ENCODE results near the gene GPX4.

GPX4 gene

GRCh38 chr19:1122021-1122971, 18.5 kb downstream of the GPX4 start:
- Histone ChIP-seq H3K4me3 (ENCODE audit: low read depth in 1 of 2, low read length in 1 of 2) (no peak overlapping the region), H3K27me3 (no peaks in the 10 kb centered on the region), H3K27ac (no peak overlapping the region), H3K36me3 (peaks cover 100% of the 10 kb centered on the region), H3K4me1 (ENCODE audit: control insufficient read depth in 1 of 2, insufficient read depth in 1 of 2, low read depth in 1 of 2, low read length in 1 of 2) (peaks cover 0 to 3% of the 10 kb centered on the region in 2 experiments), H3K9me3 (no peaks in the 10 kb centered on the region)
- TF ChIP-seq, protein P1, sequence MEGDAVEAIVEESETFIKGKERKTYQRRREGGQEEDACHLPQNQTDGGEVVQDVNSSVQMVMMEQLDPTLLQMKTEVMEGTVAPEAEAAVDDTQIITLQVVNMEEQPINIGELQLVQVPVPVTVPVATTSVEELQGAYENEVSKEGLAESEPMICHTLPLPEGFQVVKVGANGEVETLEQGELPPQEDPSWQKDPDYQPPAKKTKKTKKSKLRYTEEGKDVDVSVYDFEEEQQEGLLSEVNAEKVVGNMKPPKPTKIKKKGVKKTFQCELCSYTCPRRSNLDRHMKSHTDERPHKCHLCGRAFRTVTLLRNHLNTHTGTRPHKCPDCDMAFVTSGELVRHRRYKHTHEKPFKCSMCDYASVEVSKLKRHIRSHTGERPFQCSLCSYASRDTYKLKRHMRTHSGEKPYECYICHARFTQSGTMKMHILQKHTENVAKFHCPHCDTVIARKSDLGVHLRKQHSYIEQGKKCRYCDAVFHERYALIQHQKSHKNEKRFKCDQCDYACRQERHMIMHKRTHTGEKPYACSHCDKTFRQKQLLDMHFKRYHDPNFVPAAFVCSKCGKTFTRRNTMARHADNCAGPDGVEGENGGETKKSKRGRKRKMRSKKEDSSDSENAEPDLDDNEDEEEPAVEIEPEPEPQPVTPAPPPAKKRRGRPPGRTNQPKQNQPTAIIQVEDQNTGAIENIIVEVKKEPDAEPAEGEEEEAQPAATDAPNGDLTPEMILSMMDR (IDR thresholded peaks at IDR 0.05): no peak

DNA sequence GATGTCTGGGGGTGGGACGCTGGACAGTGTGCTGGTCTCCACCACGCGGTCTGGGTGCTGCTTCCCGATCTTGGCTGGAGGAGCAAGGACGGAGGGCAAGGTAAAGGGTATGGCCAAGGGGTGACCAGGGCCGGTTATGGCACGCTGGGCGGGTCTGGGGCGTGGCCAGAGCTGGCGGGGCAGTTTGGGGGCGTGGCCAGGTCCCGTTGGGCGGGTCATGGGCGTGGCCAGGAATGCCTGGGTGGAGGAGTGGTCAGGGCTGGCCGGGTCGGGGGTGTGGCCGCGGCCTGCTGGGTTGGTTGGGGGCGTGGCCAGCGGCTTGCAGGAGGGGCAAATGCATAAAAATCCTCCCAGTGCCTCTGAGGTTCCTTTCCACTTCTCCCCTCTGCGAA, 19.2 kb downstream of the GPX4 start:
- TF ChIP-seq, protein P1 (IDR thresholded peaks at IDR 0.05): no peak
- peaks cover 0 to 3% of the 10 kb centered on the region in 2 experiments for H3K4me1 ChIP-seq (ENCODE audit: control insufficient read depth in 1 of 2, insufficient read depth in 1 of 2, low read depth in 1 of 2, low read length in 1 of 2)
- H3K9me3 ChIP-seq: no peaks in the 10 kb centered on the region
- peaks cover 100% of the 10 kb centered on the region for H3K36me3 ChIP-seq
- H3K4me3 ChIP-seq (ENCODE audit: low read depth in 1 of 2, low read length in 1 of 2): no peak overlapping the region
- no peak overlapping the region for H3K27ac ChIP-seq
- no peaks in the 10 kb centered on the region for H3K27me3 ChIP-seq

GRCh38 chr19:1123381-1123780, 19.6 kb downstream of the GPX4 start:
- peak overlapping the region; percentile 13 for H3K27ac ChIP-seq

GRCh38 chr19:1123885-1124677, 20.3 kb downstream of the GPX4 start:
- peaks cover 98% of the 10 kb centered on the region for H3K36me3 ChIP-seq
- no peaks in the 10 kb centered on the region for H3K27me3 ChIP-seq
- no peak overlapping the region for H3K4me3 ChIP-seq (ENCODE audit: low read depth in 1 of 2, low read length in 1 of 2)
- peak overlapping the region; percentile 13 for H3K27ac ChIP-seq
- TF ChIP-seq, protein P1 (IDR thresholded peaks at IDR 0.05): no peak
- peaks cover 0 to 10% of the 10 kb centered on the region in 2 experiments for H3K4me1 ChIP-seq (ENCODE audit: control insufficient read depth in 1 of 2, insufficient read depth in 1 of 2, low read depth in 1 of 2, low read length in 1 of 2)
- no peaks in the 10 kb centered on the region for H3K9me3 ChIP-seq

More at GRCh38 chr19:1123381-1123780, 19.6 kb downstream of the GPX4 start:
- TF ChIP-seq, protein P1 (IDR thresholded peaks at IDR 0.05): no peak
- Histone ChIP-seq H3K27me3 (no peaks in the 10 kb centered on the region), H3K9me3 (no peaks in the 10 kb centered on the region), H3K4me3 (ENCODE audit: low read depth in 1 of 2, low read length in 1 of 2) (no peak overlapping the region), H3K36me3 (peaks cover 100% of the 10 kb centered on the region), H3K4me1 (ENCODE audit: control insufficient read depth in 1 of 2, insufficient read depth in 1 of 2, low read depth in 1 of 2, low read length in 1 of 2) (peaks cover 0 to 5% of the 10 kb centered on the region in 2 experiments)

DNA sequence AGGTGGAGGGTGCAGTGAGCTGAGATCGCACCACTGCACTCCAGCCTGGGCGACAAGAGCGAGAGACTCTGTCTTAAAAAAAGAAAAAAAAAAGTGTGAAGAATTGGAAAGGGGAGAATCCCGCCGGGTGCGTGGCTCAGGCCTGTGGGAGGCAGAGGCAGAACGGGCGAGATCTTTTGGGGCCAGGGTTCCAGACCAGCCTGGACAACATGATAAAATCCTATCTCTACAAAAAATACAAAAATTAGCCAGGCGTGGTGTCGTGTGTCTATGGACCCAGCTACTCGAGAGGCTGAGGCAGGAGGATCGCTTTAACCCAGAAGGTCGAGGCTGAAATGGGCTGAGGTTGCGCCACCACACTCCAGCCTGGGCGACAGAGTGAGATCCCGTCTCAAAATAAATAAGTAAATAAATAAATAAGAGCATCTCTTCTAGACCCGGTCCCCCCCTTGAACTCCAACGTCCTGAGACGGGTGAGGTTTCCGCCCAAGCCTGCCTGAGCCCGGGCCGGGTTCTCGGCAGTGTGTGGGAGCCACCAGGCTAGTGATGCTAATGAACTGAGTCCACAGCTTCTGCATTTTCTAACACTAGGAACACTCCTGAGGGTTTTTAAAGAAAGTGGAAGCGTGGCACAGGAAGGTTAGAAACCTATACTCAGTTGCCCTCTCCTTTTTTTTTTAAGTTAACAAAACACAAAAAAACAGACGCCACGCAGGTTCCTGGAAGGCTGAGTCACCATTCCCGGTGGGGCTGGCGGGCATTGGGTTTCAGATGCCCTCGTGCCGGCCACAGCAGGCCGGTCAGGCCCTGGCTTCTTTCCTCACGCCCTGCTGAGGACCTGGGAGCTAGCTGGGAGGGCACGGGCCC, 22.0 kb downstream of the GPX4 start:
- no peaks in the 10 kb centered on the region for H3K27me3 ChIP-seq
- H3K27ac ChIP-seq: peak overlapping the region; percentile 49
- no peak overlapping the region for H3K4me3 ChIP-seq (ENCODE audit: low read depth in 1 of 2, low read length in 1 of 2)
- TF ChIP-seq, protein P1 (IDR thresholded peaks at IDR 0.05): no peak
- H3K4me1 ChIP-seq (ENCODE audit: control insufficient read depth in 1 of 2, insufficient read depth in 1 of 2, low read depth in 1 of 2, low read length in 1 of 2): peaks cover 14 to 27% of the 10 kb centered on the region in 2 experiments
- no peaks in the 10 kb centered on the region for H3K9me3 ChIP-seq
- H3K36me3 ChIP-seq: peaks cover 97% of the 10 kb centered on the region

All from neutrophil (primary cell).